ENCODE results near the gene ORM1. TPM values are rescaled to one million over a fixed set of nuclear protein-coding genes. Genes with fewer than 3 reads are reported as not detected.

The ORM1 gene
- total and polyA plus RNA-seq, 4 donors, result 1,297 to 69,591 (median 37,095) TPM

GRCh38 chr9:114371343-114371944, 48.5 kb downstream of the ORM1 start:
- TF ChIP-seq RAD21 (IDR thresholded peaks at IDR 0.05) (no peak), REST (IDR thresholded peaks at IDR 0.05) (no peak), HNF4A (conservative IDR thresholded peaks at IDR 0.05) (no peak), NR2F2 (IDR thresholded peaks at IDR 0.05) (no peak), MAX (IDR thresholded peaks at IDR 0.05) (no peak), FOXA1 (IDR thresholded peaks at IDR 0.05) (no peak), YY1 (IDR thresholded peaks at IDR 0.05) (no peak), RXRA (IDR thresholded peaks at IDR 0.05) (no peak), ZBTB33 (IDR thresholded peaks at IDR 0.05) (no peak), GABPA (IDR thresholded peaks at IDR 0.05 in 1 of 2, conservative IDR thresholded peaks at IDR 0.05 in 1 of 2) (no peak), ATF3 (IDR thresholded peaks at IDR 0.05) (no peak), TAF1 (conservative IDR thresholded peaks at IDR 0.05) (no peak), CTCF (IDR thresholded peaks at IDR 0.05; ENCODE audit: low read depth, low read length, missing input control) (no peak), JUND (IDR thresholded peaks at IDR 0.05) (no peak), HNF4G (IDR thresholded peaks at IDR 0.05) (no peak), FOXA2 (IDR thresholded peaks at IDR 0.05) (no peak), SP1 (IDR thresholded peaks at IDR 0.05) (no peak), EGR1 (IDR thresholded peaks at IDR 0.05; ENCODE audit: low read depth in 2 of 2) (no peak)
- Histone ChIP-seq H3K4me3 (ENCODE audit: low read depth in 1 of 3, low read length in 3 of 3) (no peak overlapping the region), H3K9ac (ENCODE audit: low read depth in 1 of 2, low read length in 2 of 2) (no peak overlapping the region), H3K36me3 (ENCODE audit: control insufficient read depth in 4 of 4, insufficient read depth in 3 of 4, low read depth in 1 of 4, low read length in 3 of 4) (peaks cover 6 to 32% (median 16%) of the 10 kb centered on the region in 4 donors), H3K9me3 (ENCODE audit: control insufficient read depth in 4 of 4, low read length in 3 of 4) (no peaks in the 10 kb centered on the region), H3K27ac (ENCODE audit: low read depth in 1 of 2, low read length in 2 of 2) (peak overlapping the region; percentile 2 to 68), H3K4me1 (ENCODE audit: control insufficient read depth in 4 of 4, insufficient read depth in 4 of 4, low read length in 3 of 4) (peaks cover 1 to 8% (median 2%) of the 10 kb centered on the region in 4 donors), H3K27me3 (ENCODE audit: control insufficient read depth in 4 of 4, insufficient read depth in 4 of 4, low read length in 3 of 4) (no peaks in the 10 kb centered on the region)
- 87% methylated on average over 7 of the region's 7 CpGs for WGBS
- no peak for DNase-seq (ENCODE audit: low spot score)

Measured in liver (tissue), 9 donors.